Measurements from ENCODE around the gene STARD8.
A peak's percentile ranks its signal among the peaks of the same experiment; 100 is the strongest.
"Not testable (repeated sequence)": the region's sequence is repeated elsewhere in the genome, so short reads cannot be mapped to it uniquely, and the experiment has no call there.

Gene STARD8

DNA sequence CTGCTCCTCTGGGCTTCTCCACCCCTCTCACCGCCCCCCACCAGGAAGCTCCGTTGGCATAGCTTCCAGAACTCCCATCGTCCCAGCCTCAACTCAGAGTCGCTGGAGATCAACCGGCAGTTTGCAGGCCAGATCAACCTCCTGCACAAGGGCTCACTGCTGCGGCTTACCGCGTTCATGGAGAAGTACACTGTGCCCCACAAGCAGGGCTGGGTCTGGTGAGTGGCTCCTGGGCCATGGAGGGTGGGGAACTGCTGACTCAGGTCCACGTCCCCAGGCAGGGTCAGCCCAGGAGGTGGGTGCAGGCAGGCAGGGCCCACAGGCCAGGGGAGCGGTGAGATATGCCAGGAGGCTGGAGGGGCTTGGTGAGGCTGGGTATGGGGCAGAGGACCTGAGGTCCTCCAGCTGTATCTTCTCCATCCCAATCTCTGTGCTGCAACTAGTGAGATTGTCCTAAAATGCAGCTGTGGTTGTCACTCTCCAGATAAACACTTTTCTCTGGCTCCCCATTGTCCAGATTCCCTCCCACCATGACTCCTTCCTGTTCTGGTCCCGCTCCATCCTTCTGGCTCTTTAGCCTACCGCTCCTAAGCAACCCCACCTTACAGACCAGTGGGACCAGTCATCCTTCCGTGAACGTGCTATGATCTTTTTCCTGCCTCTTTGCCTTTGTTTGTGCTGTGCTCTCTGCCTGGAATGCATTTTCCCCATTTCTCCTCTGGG lies 71.9 kb downstream of the STARD8 start:
- DNase-seq (ENCODE audit: low spot score) = no peak

- DNase-seq (ENCODE audit: low spot score) = peak; percentile 29
These were observed 72.6 kb downstream of the STARD8 start for GRCh38 chrX:68719904-68720614.

DNA sequence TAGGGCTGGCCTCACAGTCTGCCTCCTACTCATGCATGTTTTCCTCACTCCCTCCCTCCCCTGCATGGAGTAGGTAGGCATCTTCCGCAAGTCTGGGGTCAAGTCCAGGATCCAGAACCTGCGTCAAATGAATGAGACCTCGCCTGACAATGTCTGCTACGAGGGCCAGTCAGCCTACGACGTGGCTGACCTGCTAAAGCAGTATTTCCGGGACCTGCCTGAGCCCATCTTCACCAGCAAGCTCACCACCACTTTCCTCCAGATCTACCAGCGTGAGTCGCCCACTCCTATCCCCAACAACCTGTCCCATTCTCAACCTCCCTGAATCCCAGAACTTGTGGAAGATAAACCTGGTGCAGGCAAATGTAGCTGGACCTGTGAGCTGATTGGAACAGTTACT lies 73.4 kb downstream of the STARD8 start:
- no peak for DNase-seq (ENCODE audit: low spot score)

DNA sequence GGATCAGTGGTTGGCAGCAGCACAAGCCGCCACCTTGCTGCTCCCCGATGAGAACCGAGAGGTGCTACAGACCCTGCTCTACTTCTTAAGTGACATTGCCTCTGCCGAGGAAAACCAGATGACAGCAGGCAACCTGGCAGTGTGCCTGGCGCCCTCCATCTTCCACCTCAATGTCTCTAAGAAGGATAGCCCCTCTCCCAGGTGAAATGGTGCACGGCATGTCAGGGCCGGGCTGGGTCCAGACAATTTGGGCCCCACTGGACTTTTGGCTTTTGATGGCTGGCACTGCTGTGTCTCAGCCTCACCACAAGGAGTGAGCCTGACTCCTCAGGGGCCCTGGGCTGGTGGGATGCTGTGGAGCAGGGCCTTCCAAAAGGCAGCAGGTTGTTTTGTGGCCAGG lies 74.1 kb downstream of the STARD8 start:
- no peak for DNase-seq (ENCODE audit: low spot score)

- no peak for DNase-seq (ENCODE audit: low spot score)
These were observed 74.8 kb downstream of the STARD8 start for GRCh38 chrX:68721991-68722860.

- no peak for DNase-seq (ENCODE audit: low spot score)
These were observed 76.2 kb downstream of the STARD8 start for GRCh38 chrX:68723491-68724155.

- DNase-seq (ENCODE audit: low spot score) = no peak
These were observed 77.1 kb downstream of the STARD8 start for GRCh38 chrX:68724531-68725020.

GRCh38 chrX:68725756-68726365 lies 78.4 kb downstream of the STARD8 start:
- no peak for DNase-seq (ENCODE audit: low spot score)

DNA sequence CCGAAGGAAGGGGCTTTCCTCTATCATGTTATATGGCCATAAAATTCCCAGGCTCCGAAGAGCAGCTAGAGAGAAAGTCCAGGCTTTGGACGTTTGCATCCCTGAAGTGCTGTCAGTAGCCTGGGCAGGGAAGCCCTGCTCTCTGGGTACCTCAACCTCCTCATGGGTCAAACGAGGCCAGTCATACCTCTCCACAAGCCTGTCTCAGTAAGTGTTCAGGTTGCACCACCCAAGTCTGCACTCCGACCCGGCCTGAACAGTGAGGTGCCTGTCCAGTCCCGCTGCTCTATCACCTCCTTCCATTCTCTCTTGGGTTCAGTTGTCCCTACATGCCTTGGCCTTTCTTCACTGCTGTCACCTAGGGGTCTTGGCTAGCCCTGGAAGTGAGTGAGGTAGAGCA lies 78.9 kb downstream of the STARD8 start:
- DNase-seq (ENCODE audit: low spot score) = no peak

DNA sequence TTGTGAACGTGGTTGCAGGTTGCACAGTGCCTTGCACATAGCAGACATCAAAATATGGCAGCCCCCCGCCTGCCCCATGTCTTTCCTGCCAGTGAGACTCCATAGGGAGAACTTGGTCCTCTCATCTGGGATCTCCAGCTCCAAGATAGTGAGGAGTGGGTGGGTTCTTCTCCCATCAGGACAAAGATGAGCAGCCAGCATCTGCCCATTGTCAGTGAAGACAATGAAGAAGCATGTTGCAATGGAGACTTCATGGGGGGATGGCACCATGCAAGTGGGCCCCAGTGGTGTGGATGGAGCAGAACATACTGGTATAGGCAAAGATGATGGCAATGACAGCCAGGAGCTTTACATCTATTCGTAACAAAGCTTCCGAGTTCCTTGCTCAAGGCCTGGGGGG lies 80.2 kb downstream of the STARD8 start:
- no peak for DNase-seq (ENCODE audit: low spot score)

DNA sequence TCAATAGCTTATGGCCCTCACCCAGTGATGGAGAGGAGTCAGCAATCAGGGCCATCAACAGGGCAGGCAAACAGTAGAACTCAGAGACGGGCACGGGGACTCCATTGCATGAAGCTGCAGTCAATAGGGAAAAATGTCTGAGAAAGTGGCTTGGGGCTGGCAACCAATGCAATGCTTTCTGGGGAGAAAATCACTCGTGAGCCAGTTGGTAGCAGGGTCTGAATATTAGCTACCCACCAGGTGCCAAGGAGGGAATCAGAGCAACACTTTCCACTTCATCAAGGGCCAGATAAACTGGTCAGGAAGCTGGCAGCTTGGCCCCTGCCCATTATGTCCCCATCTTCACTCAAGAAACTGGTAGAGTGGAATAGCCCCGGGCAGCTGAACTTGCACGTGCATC lies 80.7 kb downstream of the STARD8 start:
- no peak for DNase-seq (ENCODE audit: low spot score)

DNA sequence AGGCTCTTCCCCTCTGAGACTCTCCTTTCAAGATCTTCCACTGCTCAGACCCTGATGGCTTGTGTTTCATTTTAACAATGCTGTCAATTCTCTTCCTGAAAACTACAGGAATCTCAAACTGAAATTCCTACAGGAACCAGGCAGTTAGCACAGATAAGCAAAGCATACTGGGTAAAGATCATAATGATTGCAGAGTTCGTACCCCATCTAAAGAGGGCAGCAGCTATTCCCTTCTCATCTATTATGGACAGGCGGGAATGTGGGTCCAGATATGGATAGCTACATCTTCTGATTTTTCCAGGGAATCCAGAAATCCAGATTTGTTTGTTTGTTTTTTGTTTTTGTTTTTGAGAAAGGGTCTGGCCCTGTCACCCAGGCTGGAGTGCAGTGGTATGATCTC lies 83.8 kb downstream of the STARD8 start:
- no peak for DNase-seq (ENCODE audit: low spot score)

DNA sequence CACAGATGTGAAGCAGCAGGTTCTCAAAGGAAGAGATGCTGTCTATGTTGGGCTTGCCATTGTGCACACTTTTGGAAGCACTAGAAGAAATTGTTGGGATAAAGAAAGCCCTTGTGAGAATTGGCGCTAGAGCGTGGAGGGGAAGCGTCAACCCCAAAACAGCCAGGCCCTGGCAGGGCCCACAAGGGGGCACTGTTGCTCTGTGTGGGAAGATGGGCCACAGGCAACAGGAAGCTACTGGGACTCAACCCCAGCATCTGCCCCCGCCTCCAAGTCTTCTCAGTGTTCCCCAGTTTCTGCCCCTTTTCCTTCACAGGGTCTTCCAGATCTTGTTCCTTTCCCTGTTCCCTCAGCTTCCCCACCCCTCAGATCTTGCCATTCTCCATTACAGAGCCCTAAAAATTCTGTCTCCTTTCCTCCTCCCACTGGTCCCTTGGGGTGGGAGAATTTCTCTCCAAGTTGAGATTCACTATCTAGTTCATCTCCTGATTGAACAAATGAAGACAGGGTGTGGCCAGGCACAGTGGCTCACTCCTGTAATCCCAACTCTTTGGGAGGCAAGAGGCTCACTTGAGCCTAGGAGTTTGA lies 85.5 kb downstream of the STARD8 start:
- peak; percentile 66 for DNase-seq (ENCODE audit: low spot score)

- DNase-seq (ENCODE audit: low spot score) = no peak
These were observed 87.8 kb downstream of the STARD8 start for GRCh38 chrX:68735266-68735665.

- DNase-seq (ENCODE audit: low spot score) = not testable (repeated sequence)
These were observed 94.4 kb downstream of the STARD8 start for GRCh38 chrX:68741864-68742263.

DNA sequence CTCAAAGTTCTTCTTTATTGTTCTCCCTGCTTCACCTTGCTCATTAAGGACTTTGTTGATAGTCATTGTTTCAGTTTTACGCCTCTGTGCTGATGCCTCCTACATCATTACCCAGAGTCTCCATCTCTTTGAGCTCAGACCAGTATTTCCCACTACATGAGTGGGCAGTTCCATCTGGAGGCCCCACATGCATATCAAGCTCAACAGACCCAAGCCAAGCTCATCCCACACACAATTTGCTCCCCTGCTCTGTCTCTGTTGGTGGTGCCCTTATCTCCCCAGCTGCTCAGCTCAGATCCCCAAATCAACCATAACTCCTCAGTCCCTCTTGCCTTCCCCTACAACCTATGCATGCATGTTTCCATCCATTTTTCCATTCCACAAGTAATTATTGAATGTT lies 96.3 kb downstream of the STARD8 start:
- DNase-seq (ENCODE audit: low spot score) = no peak

GRCh38 chrX:68746988-68747387 lies 99.5 kb downstream of the STARD8 start:
- no peak for DNase-seq (ENCODE audit: low spot score)

- DNase-seq (ENCODE audit: low spot score) = no peak
These were observed 100.6 kb downstream of the STARD8 start for GRCh38 chrX:68748030-68748429.

DNA sequence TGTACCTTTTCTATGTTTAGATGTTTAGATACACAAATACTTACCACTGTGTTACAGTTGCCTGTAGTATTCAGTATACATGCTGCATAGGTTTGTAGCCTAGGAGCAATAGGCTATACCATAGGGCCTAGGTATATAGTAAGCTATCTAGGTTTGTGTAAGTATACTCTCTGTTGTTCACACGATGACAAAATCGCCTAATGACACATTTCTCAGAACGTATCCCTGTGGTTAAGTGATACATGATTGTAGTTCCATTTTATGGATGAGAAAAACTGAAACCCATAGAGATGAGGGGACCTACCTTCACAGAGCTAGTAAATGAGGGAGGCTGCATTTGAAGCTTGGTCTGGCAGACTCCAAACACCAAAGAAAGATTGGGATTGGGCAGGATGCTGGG lies 102.0 kb downstream of the STARD8 start:
- DNase-seq (ENCODE audit: low spot score) = no peak

DNA sequence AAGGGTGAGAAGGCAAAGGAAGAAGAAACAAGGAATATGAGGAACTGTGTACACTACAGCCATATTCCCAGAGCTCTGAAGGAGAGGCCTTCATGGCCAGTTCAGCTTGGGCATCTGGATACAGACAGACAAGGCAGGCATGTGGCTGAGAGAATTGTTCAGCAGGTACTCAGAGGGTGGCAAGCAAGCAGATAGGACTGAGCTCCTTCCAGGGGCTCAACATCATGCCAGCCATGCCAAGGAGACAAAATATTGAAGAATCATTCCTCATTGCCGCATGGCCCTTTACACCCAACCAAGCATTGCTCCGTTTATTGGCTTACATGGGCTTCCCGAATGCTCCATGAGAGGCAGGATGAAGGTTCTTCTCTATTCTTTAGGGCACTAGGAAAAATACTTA lies 102.8 kb downstream of the STARD8 start:
- no peak for DNase-seq (ENCODE audit: low spot score)

DNA sequence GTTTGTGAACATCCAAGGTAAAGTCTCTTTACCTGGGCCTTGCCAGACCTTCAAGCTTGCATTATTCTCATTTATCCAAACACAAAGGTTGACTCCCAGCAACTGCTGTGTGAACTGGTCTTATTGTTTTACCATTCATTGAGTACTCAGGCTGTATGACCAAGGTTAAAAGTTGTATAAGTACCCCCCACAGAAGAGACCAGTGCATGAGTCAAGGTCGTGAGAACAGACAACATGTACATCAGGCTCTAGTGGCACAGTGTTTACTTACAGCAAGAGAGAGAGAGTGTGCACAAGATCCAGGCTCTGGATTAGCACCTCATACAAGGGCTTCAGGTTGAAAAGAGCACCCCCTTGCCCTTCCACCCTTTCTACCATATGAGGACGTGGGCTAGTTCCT lies 103.9 kb downstream of the STARD8 start:
- DNase-seq (ENCODE audit: low spot score) = no peak

Measured in NAMALWA (cell line).